H1 (cell line): Measurements from ENCODE around the gene PCGF6. TPM values are rescaled to one million over a fixed set of nuclear protein-coding genes. Genes with fewer than 3 reads are reported as not detected.

Experiments used
- microRNA counts: library from miRNA; unstranded; fragments of <30 nt; microRNA quantifications from one replicate; lab custom pipeline; 2015
- microRNA-seq, 2 experiments: library from miRNA; unstranded; fragments of <30 nt; microRNA quantifications; one replicate each; pipeline versions ENCODE4 to v1.2.0, GENCODE V29; 2016 to 2020; ENCODE audit warnings: borderline microRNAs expressed in 2 of 2, borderline number of aligned reads in 2 of 2, borderline replicate concordance in 1 of 2
- polyA plus RNA-seq, 7 experiments: library from polyadenylated mRNA; depleted of rRNA in 3 of 7; stranded (reverse) in 5 of 7; unstranded in 2 of 7; fragments of >200 nt in 5 of 7; fragments of 200-250 nt in 2 of 7; gene quantifications; 1 replicate in 5 of 7; 2 replicates in 1 of 7; 4 replicates in 1 of 7; pipeline versions ENCODE4 v1.2.1 to v1.2.3, GENCODE V29; 2011 to 2013; ENCODE audit warnings: missing spikeins in 2 of 7, mixed read lengths in 2 of 7
- small RNA-seq: library from polyadenylated mRNA; stranded (forward); fragments of <200 nt; extraction: miRNeasy Mini kit (QIAGEN cat#:217004); gene quantifications from one replicate; pipeline ENCODE3, GENCODE V24; 2013; ENCODE audit not compliant: insufficient read depth
- total RNA-seq: library from RNA; stranded (reverse); fragmentation: NEBNext Ultra II Directional; extraction: Animal tissue kit (Norgen Biotek cat#: 25700); gene quantifications from 2 replicates; pipeline ENCODE4 v1.2.1, GENCODE V29; 2021

The PCGF6 gene
- total and polyA plus RNA-seq, 2 of the 8 experiments (the other 6 are each of a cell fraction or from before 2014, with no cell fraction given), result 6.9 to 18.6 TPM

MicroRNAs within 50 kb of the gene (microRNA counts, 767-probe panel; counts per million panel counts)
- microRNA hsa-miR-1307-3p (lab: Ali Mortazavi, UCI), result 879 counts per million, percentile 95 among the panel's probes with 10 or more counts

Small RNAs within 50 kb of the gene (microRNA-seq; reads per million reads assigned to microRNA genes)
- gene MIR1307, result 417 to 737 reads per million in 2 experiments

Small RNAs within 50 kb of the gene (small RNA-seq; reads per million reads assigned to genes)
- gene RNU11-3P, result not detected

Other genes with a start within 250 kb of the PCGF6 start
- 84.2 and 106 TPM in 2 replicates for gene NT5C2, start 157.9 kb downstream of the PCGF6 start, total RNA-seq
- gene NT5C2, start 157.9 kb downstream of the PCGF6 start, polyA plus RNA-seq (2011; rRNA removed), result 29.4 and 35.2 TPM in 2 replicates
- gene RPEL1, start 105.3 kb downstream of the PCGF6 start, total RNA-seq, result not detected in 2 replicates
- 0.12 and 0.13 TPM in 2 replicates for gene RPEL1, start 105.3 kb downstream of the PCGF6 start, polyA plus RNA-seq (2011; rRNA removed)
- 17.4 and 18.1 TPM in 2 replicates for gene INA, start 74.0 kb downstream of the PCGF6 start, total RNA-seq
- 13.4 and 17.1 TPM in 2 replicates for gene INA, start 74.0 kb downstream of the PCGF6 start, polyA plus RNA-seq (2011; rRNA removed)
- gene TAF5, start 16.8 kb upstream of the PCGF6 start, total RNA-seq, result 14.5 and 15.6 TPM in 2 replicates
- 4.0 and 5.8 TPM in 2 replicates for gene TAF5, start 16.8 kb upstream of the PCGF6 start, polyA plus RNA-seq (2011; rRNA removed)
- 312 and 339 TPM in 2 replicates for gene ATP5MK, start 45.3 kb upstream of the PCGF6 start, total RNA-seq
- gene ATP5MK, start 45.3 kb upstream of the PCGF6 start, polyA plus RNA-seq (2011; rRNA removed), result 144 and 280 TPM in 2 replicates
- 78.5 and 79.1 TPM in 2 replicates for gene PDCD11, start 45.5 kb upstream of the PCGF6 start, total RNA-seq
- gene PDCD11, start 45.5 kb upstream of the PCGF6 start, polyA plus RNA-seq (2011; rRNA removed), result 18.1 and 24.3 TPM in 2 replicates
- 1.2 and 1.9 TPM in 2 replicates for gene CALHM2, start 101.2 kb upstream of the PCGF6 start, total RNA-seq
- gene CALHM2, start 101.2 kb upstream of the PCGF6 start, polyA plus RNA-seq (2011; rRNA removed), result 2.4 and 2.5 TPM in 2 replicates
- gene CALHM1, start 107.8 kb upstream of the PCGF6 start, total RNA-seq, result 0.34 TPM in 1 of 2 replicates, not detected in the other
- 0.29 and 0.49 TPM in 2 replicates for gene CALHM1, start 107.8 kb upstream of the PCGF6 start, polyA plus RNA-seq (2011; rRNA removed)
- 0.17 TPM in 1 of 2 replicates, not detected in the other for gene CALHM3, start 128.1 kb upstream of the PCGF6 start, total RNA-seq
- gene CALHM3, start 128.1 kb upstream of the PCGF6 start, polyA plus RNA-seq (2011; rRNA removed), result 0.42 and 0.60 TPM in 2 replicates
- 0.58 and 0.73 TPM in 2 replicates for gene NEURL1, start 142.6 kb upstream of the PCGF6 start, total RNA-seq
- 0.52 and 0.54 TPM in 2 replicates for gene NEURL1, start 142.6 kb upstream of the PCGF6 start, polyA plus RNA-seq (2011; rRNA removed)